Measurements from ENCODE around the gene DNAJA1.

Gene DNAJA1

DNA sequence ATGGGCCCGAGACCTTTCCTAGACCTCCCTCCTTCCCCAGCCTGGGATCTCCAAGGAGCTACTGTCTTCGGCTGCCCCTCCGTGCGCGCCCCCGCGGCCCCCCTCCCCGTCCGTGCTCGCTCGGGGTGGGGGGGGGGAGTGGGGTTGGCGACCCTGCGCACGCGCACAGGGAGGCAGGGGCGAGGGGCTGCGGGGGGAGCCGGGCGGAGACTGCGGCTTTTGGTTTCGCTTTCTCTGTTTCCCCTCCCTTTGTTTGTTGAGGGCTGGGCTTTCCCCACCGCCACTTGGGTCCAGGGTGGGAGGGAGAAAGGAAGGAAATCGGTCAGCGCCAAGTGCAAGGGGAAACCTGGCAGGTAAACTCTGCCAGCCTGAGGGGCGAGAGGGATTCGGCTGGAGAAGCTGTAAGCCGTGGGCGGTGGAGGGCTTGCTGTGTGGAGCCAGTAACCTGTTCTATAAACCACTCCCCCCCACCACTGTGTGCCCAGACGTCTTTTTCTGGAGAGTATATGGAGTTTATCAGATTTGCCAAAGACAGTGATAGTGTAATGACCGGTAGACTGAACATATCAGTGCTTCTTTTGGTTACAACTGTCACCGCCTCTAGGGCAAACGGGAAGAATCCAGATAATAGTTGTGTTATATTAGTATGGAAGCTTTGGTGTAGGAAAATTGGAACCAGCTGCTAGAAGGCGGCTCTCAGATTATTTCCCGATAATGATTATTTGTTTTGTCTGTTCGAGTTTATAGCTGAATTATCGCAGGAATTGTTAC lies 684 bp downstream of the DNAJA1 start:
- Histone ChIP-seq H3K27me3 (ENCODE audit: control insufficient read depth in 5 of 5, insufficient read depth in 4 of 5, low read length in 5 of 5) (no peaks in the 10 kb centered on the region), H3K4me3 (ENCODE audit: low read depth in 1 of 5, low read length in 5 of 5) (peak overlapping the region; percentile 94 to 100 (median 99)), H3K9me3 (ENCODE audit: control insufficient read depth in 5 of 5, low read length in 5 of 5) (no peaks in the 10 kb centered on the region), H3K36me3 (ENCODE audit: control insufficient read depth in 5 of 5, insufficient read depth in 5 of 5, low read length in 5 of 5) (peaks cover 9 to 42% (median 14%) of the 10 kb centered on the region in 5 donors), H3K4me1 (ENCODE audit: control insufficient read depth in 5 of 5, insufficient read depth in 5 of 5, low read length in 5 of 5) (peaks cover 3 to 58% (median 48%) of the 10 kb centered on the region in 5 donors), H3K27ac (ENCODE audit: low read depth, low read length) (peak overlapping the region; percentile 100), H3K9ac (ENCODE audit: low read length in 5 of 5) (peak overlapping the region; percentile 92 to 100 (median 100))

DNA sequence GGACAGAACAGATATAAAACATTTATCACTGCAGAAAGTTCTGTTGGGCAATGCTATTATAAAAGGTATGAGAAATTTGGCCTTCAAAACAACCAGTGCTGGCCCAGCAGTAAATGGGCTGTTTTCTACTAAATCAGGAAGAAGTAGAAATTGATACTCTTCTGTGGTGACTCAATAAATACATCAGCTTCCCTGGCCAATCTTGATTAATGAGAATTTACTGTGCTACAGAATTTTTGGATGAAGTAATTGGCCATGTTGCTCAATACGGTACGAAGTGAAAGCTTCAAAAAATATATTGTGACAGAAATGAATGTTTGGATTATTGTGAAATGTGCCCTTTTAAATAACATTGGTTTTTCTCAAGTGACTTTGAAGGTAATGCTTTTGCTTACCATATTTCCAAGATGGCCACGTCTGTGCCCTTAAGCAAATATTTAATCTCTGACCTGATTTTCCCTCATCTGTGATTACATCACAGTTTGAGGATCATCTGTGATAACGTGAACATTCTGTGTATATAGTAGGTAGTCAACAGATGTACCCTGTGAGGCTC lies 4.2 kb downstream of the DNAJA1 start:
- peaks cover 31 to 75% (median 42%) of the 10 kb centered on the region in 5 donors for H3K36me3 ChIP-seq (ENCODE audit: control insufficient read depth in 5 of 5, insufficient read depth in 5 of 5, low read length in 5 of 5)
- no peak overlapping the region for H3K9ac ChIP-seq (ENCODE audit: low read length in 5 of 5)
- H3K27me3 ChIP-seq (ENCODE audit: control insufficient read depth in 5 of 5, insufficient read depth in 4 of 5, low read length in 5 of 5): no peaks in the 10 kb centered on the region
- peaks cover 0 to 57% (median 54%) of the 10 kb centered on the region in 5 donors for H3K4me1 ChIP-seq (ENCODE audit: control insufficient read depth in 5 of 5, insufficient read depth in 5 of 5, low read length in 5 of 5)
- H3K9me3 ChIP-seq (ENCODE audit: control insufficient read depth in 5 of 5, low read length in 5 of 5): no peaks in the 10 kb centered on the region
- peak overlapping the region; percentile 100 for H3K27ac ChIP-seq (ENCODE audit: low read depth, low read length)
- peak overlapping the region in 1 of 5 donors; percentile 17 for H3K4me3 ChIP-seq (ENCODE audit: low read depth in 1 of 5, low read length in 5 of 5)

DNA sequence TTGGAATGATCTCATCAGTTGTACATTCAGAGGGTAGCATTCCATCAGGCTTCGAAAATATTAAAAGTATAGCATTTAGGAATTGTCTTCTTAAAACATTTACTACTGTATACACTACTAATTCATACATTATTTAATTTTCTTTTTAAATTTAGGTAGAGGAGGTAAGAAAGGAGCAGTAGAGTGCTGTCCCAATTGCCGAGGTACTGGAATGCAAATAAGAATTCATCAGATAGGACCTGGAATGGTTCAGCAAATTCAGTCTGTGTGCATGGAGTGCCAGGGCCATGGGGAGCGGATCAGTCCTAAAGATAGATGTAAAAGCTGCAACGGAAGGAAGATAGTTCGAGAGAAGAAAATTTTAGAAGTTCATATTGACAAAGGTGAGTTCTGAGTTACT lies 5.2 kb downstream of the DNAJA1 start:
- peaks cover 31 to 85% (median 52%) of the 10 kb centered on the region in 5 donors for H3K36me3 ChIP-seq (ENCODE audit: control insufficient read depth in 5 of 5, insufficient read depth in 5 of 5, low read length in 5 of 5)
- H3K27me3 ChIP-seq (ENCODE audit: control insufficient read depth in 5 of 5, insufficient read depth in 4 of 5, low read length in 5 of 5): no peaks in the 10 kb centered on the region
- H3K4me3 ChIP-seq (ENCODE audit: low read depth in 1 of 5, low read length in 5 of 5): no peak overlapping the region
- H3K9me3 ChIP-seq (ENCODE audit: control insufficient read depth in 5 of 5, low read length in 5 of 5): no peaks in the 10 kb centered on the region
- peaks cover 0 to 54% (median 51%) of the 10 kb centered on the region in 5 donors for H3K4me1 ChIP-seq (ENCODE audit: control insufficient read depth in 5 of 5, insufficient read depth in 5 of 5, low read length in 5 of 5)
- peak overlapping the region; percentile 100 for H3K27ac ChIP-seq (ENCODE audit: low read depth, low read length)
- no peak overlapping the region for H3K9ac ChIP-seq (ENCODE audit: low read length in 5 of 5)

DNA sequence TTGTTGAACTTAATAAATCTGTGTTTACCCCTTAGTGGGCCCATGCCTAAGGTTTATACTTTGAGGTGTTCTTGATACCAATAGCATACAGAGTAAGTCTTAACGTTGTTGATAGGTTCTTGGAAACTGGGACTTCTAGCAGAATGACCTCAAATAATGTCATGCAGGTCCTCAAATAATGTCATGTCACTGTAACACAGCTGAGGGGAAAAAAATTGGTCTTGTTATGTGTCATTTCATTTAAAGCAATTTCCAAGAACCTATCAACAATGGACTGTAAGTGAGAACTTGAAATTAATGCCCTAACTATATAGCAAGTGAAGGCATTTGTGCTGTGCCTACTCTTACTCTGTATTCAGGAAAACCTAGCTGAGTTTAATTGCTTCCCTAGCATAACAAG lies 7.2 kb downstream of the DNAJA1 start:
- Histone ChIP-seq H3K36me3 (ENCODE audit: control insufficient read depth in 5 of 5, insufficient read depth in 5 of 5, low read length in 5 of 5) (peaks cover 37 to 95% (median 71%) of the 10 kb centered on the region in 5 donors), H3K27ac (ENCODE audit: low read depth, low read length) (no peak overlapping the region), H3K9me3 (ENCODE audit: control insufficient read depth in 5 of 5, low read length in 5 of 5) (no peaks in the 10 kb centered on the region), H3K4me1 (ENCODE audit: control insufficient read depth in 5 of 5, insufficient read depth in 5 of 5, low read length in 5 of 5) (peaks cover 0 to 40% (median 35%) of the 10 kb centered on the region in 5 donors), H3K9ac (ENCODE audit: low read length in 5 of 5) (no peak overlapping the region), H3K27me3 (ENCODE audit: control insufficient read depth in 5 of 5, insufficient read depth in 4 of 5, low read length in 5 of 5) (no peaks in the 10 kb centered on the region), H3K4me3 (ENCODE audit: low read depth in 1 of 5, low read length in 5 of 5) (no peak overlapping the region)

DNA sequence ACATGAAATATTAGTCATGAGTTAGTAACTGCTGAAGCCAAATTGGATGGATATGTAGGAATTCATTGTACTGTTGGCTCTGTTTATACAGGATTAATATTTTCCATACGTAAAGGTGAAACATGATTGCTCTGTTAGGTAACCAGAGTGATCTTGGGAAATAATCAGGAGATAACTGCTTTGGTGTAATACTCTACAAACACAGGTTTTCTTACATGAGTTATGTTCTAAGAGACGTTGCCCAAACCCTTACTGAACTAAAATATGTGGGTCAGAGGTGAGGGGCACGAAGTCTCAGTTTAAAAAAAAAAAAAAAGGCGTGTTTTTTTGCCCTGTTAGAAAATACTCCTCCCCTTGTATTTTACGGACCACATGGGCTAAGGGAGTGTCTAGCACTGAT lies 7.8 kb downstream of the DNAJA1 start:
- Histone ChIP-seq H3K36me3 (ENCODE audit: control insufficient read depth in 5 of 5, insufficient read depth in 5 of 5, low read length in 5 of 5) (peaks cover 41 to 95% (median 77%) of the 10 kb centered on the region in 5 donors), H3K27ac (ENCODE audit: low read depth, low read length) (no peak overlapping the region)

DNA sequence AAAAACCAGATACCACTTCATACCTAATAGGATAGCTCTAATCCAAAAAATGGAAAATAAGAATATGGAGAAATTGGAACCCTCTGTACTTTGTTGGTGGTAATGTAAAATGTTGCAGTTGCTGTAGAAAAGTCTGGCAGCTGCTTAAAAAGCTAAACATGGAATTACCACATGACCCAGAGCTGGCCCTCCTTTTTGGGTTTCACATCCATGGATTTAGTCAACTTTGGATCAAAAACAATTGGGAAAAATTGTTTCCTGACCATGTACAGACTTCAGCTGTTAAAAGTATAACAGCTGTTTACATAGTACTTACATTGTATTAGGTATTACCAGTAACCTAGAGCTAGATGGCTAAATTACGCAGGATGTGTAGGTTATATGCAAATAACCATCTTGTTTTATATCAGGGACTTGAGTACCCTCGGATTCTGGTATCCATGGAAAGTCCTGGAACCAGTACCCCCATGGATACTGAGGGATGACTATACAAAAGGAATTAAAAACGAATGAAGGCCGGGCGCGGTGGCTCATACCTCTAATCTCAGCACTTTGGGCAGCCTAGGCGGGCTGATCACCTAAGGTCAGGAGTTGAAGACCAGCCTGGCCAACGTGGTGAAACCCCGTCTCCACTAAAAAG lies 15.8 kb downstream of the DNAJA1 start:
- H3K4me1 ChIP-seq (ENCODE audit: control insufficient read depth in 5 of 5, insufficient read depth in 5 of 5, low read length in 5 of 5): peaks cover 3 to 20% (median 13%) of the 10 kb centered on the region in 5 donors
- H3K9ac ChIP-seq (ENCODE audit: low read length in 5 of 5): no peak overlapping the region
- H3K27me3 ChIP-seq (ENCODE audit: control insufficient read depth in 5 of 5, insufficient read depth in 4 of 5, low read length in 5 of 5): no peaks in the 10 kb centered on the region
- H3K27ac ChIP-seq (ENCODE audit: low read depth, low read length): no peak overlapping the region
- H3K36me3 ChIP-seq (ENCODE audit: control insufficient read depth in 5 of 5, insufficient read depth in 5 of 5, low read length in 5 of 5): peaks cover 30 to 48% (median 44%) of the 10 kb centered on the region in 5 donors
- no peak overlapping the region for H3K4me3 ChIP-seq (ENCODE audit: low read depth in 1 of 5, low read length in 5 of 5)
- no peaks in the 10 kb centered on the region for H3K9me3 ChIP-seq (ENCODE audit: control insufficient read depth in 5 of 5, low read length in 5 of 5)

More for the DNA sequence above, 7.8 kb downstream of the DNAJA1 start:
- H3K9ac ChIP-seq (ENCODE audit: low read length in 5 of 5): no peak overlapping the region
- peaks cover 0 to 34% (median 31%) of the 10 kb centered on the region in 5 donors for H3K4me1 ChIP-seq (ENCODE audit: control insufficient read depth in 5 of 5, insufficient read depth in 5 of 5, low read length in 5 of 5)
- no peak overlapping the region for H3K4me3 ChIP-seq (ENCODE audit: low read depth in 1 of 5, low read length in 5 of 5)
- H3K27me3 ChIP-seq (ENCODE audit: control insufficient read depth in 5 of 5, insufficient read depth in 4 of 5, low read length in 5 of 5): no peaks in the 10 kb centered on the region
- H3K9me3 ChIP-seq (ENCODE audit: control insufficient read depth in 5 of 5, low read length in 5 of 5): no peaks in the 10 kb centered on the region

DNA sequence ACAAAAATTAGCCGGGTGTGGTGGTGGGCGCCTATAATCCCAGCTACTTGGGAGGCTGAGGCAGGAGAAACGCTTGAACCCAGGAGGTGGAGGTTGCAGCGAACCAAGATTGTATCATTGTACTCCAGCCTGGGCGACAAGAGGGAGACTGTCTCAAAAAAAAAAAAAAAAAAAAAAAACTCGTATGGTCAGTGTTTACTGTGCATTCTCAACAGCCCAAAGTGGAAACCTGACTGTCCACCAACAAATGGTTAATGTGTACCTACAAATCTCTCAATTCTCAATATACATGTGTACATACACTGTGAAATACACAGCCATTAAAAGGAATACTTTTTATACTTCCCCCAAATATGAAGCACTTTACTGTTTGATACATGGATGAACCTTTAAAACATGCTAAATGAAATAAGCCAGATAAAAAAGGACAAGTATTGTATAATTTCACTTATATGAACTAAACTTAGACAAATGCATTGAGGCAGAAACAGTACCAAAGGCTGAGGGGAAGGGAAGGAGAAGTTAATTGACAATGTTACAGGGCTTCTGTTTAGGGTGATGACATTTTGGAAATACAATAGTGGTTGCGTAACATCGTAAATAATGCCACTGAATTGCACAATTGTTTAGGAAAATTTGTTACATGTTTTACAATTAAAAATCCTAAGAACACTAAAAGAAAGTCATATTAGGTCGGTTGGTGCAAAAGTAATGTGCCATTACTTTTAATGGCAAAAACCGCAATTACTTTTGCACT lies 16.5 kb downstream of the DNAJA1 start:
- Histone ChIP-seq H3K4me1 (ENCODE audit: control insufficient read depth in 5 of 5, insufficient read depth in 5 of 5, low read length in 5 of 5) (peaks cover 3 to 20% (median 13%) of the 10 kb centered on the region in 5 donors), H3K4me3 (ENCODE audit: low read depth in 1 of 5, low read length in 5 of 5) (no peak overlapping the region), H3K36me3 (ENCODE audit: control insufficient read depth in 5 of 5, insufficient read depth in 5 of 5, low read length in 5 of 5) (peaks cover 29 to 45% (median 40%) of the 10 kb centered on the region in 5 donors), H3K9me3 (ENCODE audit: control insufficient read depth in 5 of 5, low read length in 5 of 5) (no peaks in the 10 kb centered on the region), H3K27me3 (ENCODE audit: control insufficient read depth in 5 of 5, insufficient read depth in 4 of 5, low read length in 5 of 5) (no peaks in the 10 kb centered on the region), H3K9ac (ENCODE audit: low read length in 5 of 5) (no peak overlapping the region), H3K27ac (ENCODE audit: low read depth, low read length) (no peak overlapping the region)

DNA sequence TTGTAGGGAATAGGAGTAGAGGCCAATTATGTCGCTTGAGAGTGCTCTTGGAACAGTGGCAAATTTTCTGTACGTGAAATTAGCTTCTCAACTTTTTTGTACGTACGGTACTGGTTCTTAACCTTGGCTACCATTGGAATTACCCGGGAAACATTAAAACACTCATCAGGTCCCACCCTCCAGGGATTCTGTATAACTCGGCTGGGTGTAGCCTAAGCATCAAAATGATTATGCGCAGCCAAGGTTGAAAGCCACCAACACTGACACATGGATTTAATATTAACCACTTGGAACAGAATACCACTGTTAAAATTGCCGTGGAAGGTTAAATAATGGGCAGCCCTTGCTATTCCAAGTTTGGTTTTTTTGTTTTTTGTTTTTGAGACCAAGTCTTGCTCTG lies 17.4 kb downstream of the DNAJA1 start:
- H3K36me3 ChIP-seq (ENCODE audit: control insufficient read depth in 5 of 5, insufficient read depth in 5 of 5, low read length in 5 of 5): peaks cover 25 to 41% (median 36%) of the 10 kb centered on the region in 5 donors
- no peaks in the 10 kb centered on the region for H3K9me3 ChIP-seq (ENCODE audit: control insufficient read depth in 5 of 5, low read length in 5 of 5)
- no peak overlapping the region for H3K9ac ChIP-seq (ENCODE audit: low read length in 5 of 5)
- H3K27ac ChIP-seq (ENCODE audit: low read depth, low read length): no peak overlapping the region
- no peaks in the 10 kb centered on the region for H3K27me3 ChIP-seq (ENCODE audit: control insufficient read depth in 5 of 5, insufficient read depth in 4 of 5, low read length in 5 of 5)
- no peak overlapping the region for H3K4me3 ChIP-seq (ENCODE audit: low read depth in 1 of 5, low read length in 5 of 5)
- H3K4me1 ChIP-seq (ENCODE audit: control insufficient read depth in 5 of 5, insufficient read depth in 5 of 5, low read length in 5 of 5): peaks cover 3 to 20% (median 13%) of the 10 kb centered on the region in 5 donors

DNA sequence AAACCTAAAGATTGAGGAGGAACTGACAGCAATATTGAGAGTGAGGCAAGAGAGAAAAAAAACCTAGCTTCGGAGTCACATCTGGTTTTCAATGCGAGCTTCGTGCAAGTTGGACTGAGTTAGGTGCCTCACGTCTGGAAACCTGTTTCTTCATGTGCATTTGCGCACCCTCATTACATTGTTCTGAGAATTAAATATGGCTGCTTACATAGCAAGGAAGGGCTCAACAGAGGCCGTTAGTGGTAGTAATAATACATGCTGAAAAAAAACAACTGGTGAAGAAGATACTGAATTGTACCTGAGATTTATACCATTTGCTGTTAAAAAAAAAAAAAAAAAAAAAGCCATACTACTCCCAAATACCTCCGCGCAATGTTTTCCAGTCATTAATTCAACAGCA lies 18.6 kb downstream of the DNAJA1 start:
- peaks cover 3 to 20% (median 13%) of the 10 kb centered on the region in 5 donors for H3K4me1 ChIP-seq (ENCODE audit: control insufficient read depth in 5 of 5, insufficient read depth in 5 of 5, low read length in 5 of 5)
- H3K27ac ChIP-seq (ENCODE audit: low read depth, low read length): peak overlapping the region; percentile 84
- peaks cover 26 to 36% (median 30%) of the 10 kb centered on the region in 5 donors for H3K36me3 ChIP-seq (ENCODE audit: control insufficient read depth in 5 of 5, insufficient read depth in 5 of 5, low read length in 5 of 5)
- H3K4me3 ChIP-seq (ENCODE audit: low read depth in 1 of 5, low read length in 5 of 5): peak overlapping the region; percentile 63 to 80 (median 70)
- no peaks in the 10 kb centered on the region for H3K9me3 ChIP-seq (ENCODE audit: control insufficient read depth in 5 of 5, low read length in 5 of 5)
- H3K27me3 ChIP-seq (ENCODE audit: control insufficient read depth in 5 of 5, insufficient read depth in 4 of 5, low read length in 5 of 5): no peaks in the 10 kb centered on the region
- peak overlapping the region in 4 of 5 donors; percentile 71 to 91 (median 84) for H3K9ac ChIP-seq (ENCODE audit: low read length in 5 of 5)
